GM12872 (cell line): ENCODE measurements around the gene ARHGDIB.

Experiments used
- CTCF ChIP-seq: IDR thresholded peaks from 3 replicates; pipeline ENCODE4 v1.5.1; 2011; ENCODE audit warnings: low read depth, mild to moderate bottlenecking, low read length, moderate library complexity; ENCODE audit not compliant: insufficient read depth

Gene ARHGDIB

GRCh38 chr12:14961466-14962152, at the start of gene ARHGDIB:
Gene ARHGDIB (minus strand): TSS chr12:14961601. CDS start chr12:14950712, 10,889 bp downstream.
- TF ChIP-seq CTCF = no peak

DNA sequence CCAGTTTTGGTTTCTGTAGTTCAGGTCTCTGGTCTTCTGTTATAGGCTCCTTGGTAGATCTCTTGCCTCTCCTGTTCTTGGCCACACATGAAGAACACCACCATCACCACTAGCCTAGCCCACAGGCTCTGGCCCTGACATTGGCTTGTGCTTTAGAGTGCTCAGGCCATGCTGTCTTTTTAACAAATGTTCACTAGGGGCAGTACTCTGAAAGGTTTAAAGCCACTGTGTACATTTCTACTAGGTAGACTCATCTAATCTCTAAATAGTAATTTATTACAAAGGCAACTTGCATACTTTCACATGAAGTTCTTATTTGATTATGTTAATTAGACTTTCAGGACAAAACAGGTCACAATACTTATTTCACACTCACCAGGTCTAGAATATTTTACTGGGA, 49.8 kb upstream of the ARHGDIB start:
- TF ChIP-seq CTCF = peak; percentile 27; the same call in 1 of the 3 replicates

- TF ChIP-seq CTCF = no peak
Observed at GRCh38 chr12:15007551-15007950, 46.1 kb upstream of the ARHGDIB start.

GRCh38 chr12:15005064-15005463, 43.7 kb upstream of the ARHGDIB start:
- TF ChIP-seq CTCF = no peak

DNA sequence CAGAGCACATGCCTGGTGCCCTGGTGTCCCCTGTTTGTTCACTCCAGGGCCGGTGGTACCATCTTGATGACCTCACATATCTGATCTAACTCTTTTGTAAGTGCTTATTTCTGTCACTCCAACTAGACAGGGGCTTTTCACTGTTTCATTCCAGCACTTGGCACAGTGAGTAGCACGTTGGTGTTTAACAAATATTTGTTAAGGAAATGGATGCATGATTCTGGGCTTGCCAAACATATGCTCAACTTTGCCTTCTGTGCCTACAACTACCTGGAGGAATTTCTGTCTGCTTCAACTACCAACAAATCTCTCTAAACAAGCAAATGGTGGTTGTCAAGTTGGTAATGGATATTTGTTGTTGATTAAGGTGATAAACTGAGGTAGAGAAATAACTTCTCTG, 43.0 kb upstream of the ARHGDIB start:
- TF ChIP-seq CTCF = no peak

- no peak for TF ChIP-seq CTCF
Observed at GRCh38 chr12:15001733-15002382, 40.5 kb upstream of the ARHGDIB start.

GRCh38 chr12:15000575-15000974, 39.2 kb upstream of the ARHGDIB start:
- TF ChIP-seq CTCF = no peak
